Body of pancreas (tissue), 4 donors: ENCODE data around the gene CNKSR2. TPM values are rescaled to one million over a fixed set of nuclear protein-coding genes. Genes with fewer than 3 reads are reported as not detected.

ENCODE experiments used
- ATAC-seq: fragments of 150-250 bp; one replicate; pipeline ENCODE4 v1.9.1; 2016
- DNase-seq, 4 donors: peaks; one replicate each; pipeline ENCODE4 v3.0.0-alpha.2; 2019
- H3K27ac ChIP-seq, 4 donors: fragments of 200-600 bp; sonication (generic); 1 replicate in 3 of 4; 2 replicates in 1 of 4; pipeline versions ENCODE4 v1.5.1 to v1.6.1; 2016 to 2019; ENCODE audit warnings: mild to moderate bottlenecking in 1 of 4, mixed read lengths in 1 of 4, moderate library complexity in 1 of 4
- H3K27me3 ChIP-seq, 2 donors: fragments of 200-600 bp; sonication (generic); one replicate each; pipeline ENCODE4 v1.6.0; 2016; ENCODE audit warnings: mild to moderate bottlenecking in 1 of 2
- H3K36me3 ChIP-seq, 2 donors: fragments of 200-600 bp; sonication (generic); replicated peaks in 1 of 2; 2 replicates each; pipeline ENCODE4 v1.5.1; 2016; ENCODE audit warnings: low read depth in 2 of 2; ENCODE audit not compliant: insufficient read depth in 1 of 2
- H3K4me1 ChIP-seq: fragments of 200-600 bp; sonication (generic); one replicate; pipeline ENCODE4 v1.6.0; 2016
- H3K4me3 ChIP-seq, 2 donors: fragments of 200-600 bp; sonication (generic); 1 replicate in 1 of 2; 2 replicates in 1 of 2; pipeline ENCODE4 v1.5.1; 2016 to 2019
- H3K9me3 ChIP-seq, 3 donors: fragments of 200-600 bp; sonication (generic); 1 replicate in 2 of 3; 2 replicates in 1 of 3; pipeline ENCODE4 v1.5.1; 2016
- POLR2A ChIP-seq, 3 donors: fragments of 450-650 bp; IDR thresholded peaks; one replicate each; pipeline ENCODE4 v1.6.1; 2016; ENCODE audit warnings: antibody characterized with exemption in 3 of 3, mild to moderate bottlenecking in 2 of 3
- WGBS, 2 donors: methylation state at CpG; one replicate each; pipeline ENCODE4 v1.1.5; 2017; 5-methylcytosine and 5-hydroxymethylcytosine counted together
- intact Hi-C: fragments of 100-400 bp; cut with DNase I; formaldehyde crosslinking; loops from one replicate; pipeline ENCODE4 v1.15.1; 2023
- total RNA-seq, 2 donors: library from RNA; depleted of rRNA; stranded (reverse); fragments of >200 nt; gene quantifications; one replicate each; pipeline ENCODE4 v1.1.0, GENCODE V29; 2016
- TF ChIP-seq, protein P1 (sequence below), 7 experiments: fragments of 450-650 bp in 4 of 7; fragments of 200-600 bp in 3 of 7; sonication (generic) in 3 of 7; IDR thresholded peaks; one replicate each; pipeline ENCODE4 v1.5.1; 2016 to 2019; ENCODE audit warnings: antibody characterized with exemption in 7 of 7

Gene CNKSR2
- total RNA-seq, 2 donors from 2014 or later, result 9.9 to 60.0 TPM

DNA sequence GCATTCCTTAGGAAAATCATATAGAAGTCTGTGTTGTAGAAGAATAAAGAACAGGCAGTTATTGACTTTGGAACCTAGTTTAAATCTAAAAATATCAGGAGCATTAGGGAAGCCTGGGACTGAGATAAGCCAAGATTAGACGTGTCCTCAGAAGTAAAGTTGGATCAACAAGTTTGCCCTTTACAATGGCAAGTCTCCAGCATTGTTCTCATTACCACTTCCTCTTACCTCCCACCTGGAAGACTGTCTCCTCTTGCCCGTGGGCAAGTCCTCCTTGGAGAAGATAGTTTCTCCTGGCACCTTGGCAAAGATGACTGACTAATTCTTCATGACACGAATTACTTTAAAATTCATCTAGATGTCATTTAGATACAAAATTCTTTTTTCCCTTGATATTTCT is 37.8 kb downstream of the CNKSR2 start:
- Histone ChIP-seq H3K4me1 (peaks cover 6% of the 10 kb centered on the region), H3K36me3 (no peaks in the 10 kb centered on the region), H3K27me3 (no peaks in the 10 kb centered on the region), H3K9me3 (no peaks in the 10 kb centered on the region), H3K4me3 (no peak overlapping the region), H3K27ac (peak overlapping the region in 1 of 4 donors; percentile 12)
- 3 to 15% methylated on average over 3 of the region's 3 CpGs for WGBS, 2 donors
- ATAC-seq, result peak; percentile 68
- intact Hi-C loops, result no loop called here
- peak in 1 of 4 donors; percentile 12 for DNase-seq
- TF ChIP-seq, protein P1, sequence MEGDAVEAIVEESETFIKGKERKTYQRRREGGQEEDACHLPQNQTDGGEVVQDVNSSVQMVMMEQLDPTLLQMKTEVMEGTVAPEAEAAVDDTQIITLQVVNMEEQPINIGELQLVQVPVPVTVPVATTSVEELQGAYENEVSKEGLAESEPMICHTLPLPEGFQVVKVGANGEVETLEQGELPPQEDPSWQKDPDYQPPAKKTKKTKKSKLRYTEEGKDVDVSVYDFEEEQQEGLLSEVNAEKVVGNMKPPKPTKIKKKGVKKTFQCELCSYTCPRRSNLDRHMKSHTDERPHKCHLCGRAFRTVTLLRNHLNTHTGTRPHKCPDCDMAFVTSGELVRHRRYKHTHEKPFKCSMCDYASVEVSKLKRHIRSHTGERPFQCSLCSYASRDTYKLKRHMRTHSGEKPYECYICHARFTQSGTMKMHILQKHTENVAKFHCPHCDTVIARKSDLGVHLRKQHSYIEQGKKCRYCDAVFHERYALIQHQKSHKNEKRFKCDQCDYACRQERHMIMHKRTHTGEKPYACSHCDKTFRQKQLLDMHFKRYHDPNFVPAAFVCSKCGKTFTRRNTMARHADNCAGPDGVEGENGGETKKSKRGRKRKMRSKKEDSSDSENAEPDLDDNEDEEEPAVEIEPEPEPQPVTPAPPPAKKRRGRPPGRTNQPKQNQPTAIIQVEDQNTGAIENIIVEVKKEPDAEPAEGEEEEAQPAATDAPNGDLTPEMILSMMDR (IDR thresholded peaks at IDR 0.05), result no peak
- no peak for TF ChIP-seq POLR2A (IDR thresholded peaks at IDR 0.05)

DNA sequence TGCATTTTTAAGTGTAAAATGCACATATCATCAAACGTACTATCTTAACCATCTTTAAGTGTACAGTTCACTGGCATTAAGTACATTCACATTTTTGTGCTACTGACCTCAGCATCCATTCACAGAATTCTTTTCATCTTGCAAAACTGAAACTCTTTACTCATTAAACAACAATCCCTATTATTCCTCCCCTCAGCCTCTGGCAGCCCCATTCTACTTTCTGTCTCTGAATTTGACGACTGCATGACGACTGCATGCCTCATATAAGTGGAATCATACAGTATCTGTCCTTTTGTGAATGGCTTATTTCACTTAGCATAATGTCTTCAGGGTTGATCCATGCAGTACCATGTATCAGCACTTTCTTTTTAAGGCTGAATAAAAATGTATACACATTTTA is 38.7 kb downstream of the CNKSR2 start:
- Histone ChIP-seq H3K4me3 (no peak overlapping the region), H3K27me3 (no peaks in the 10 kb centered on the region), H3K36me3 (no peaks in the 10 kb centered on the region), H3K4me1 (peaks cover 6% of the 10 kb centered on the region), H3K27ac (no peak overlapping the region), H3K9me3 (no peaks in the 10 kb centered on the region)
- no peak for ATAC-seq
- TF ChIP-seq, protein P1 (IDR thresholded peaks at IDR 0.05), result no peak
- TF ChIP-seq POLR2A (IDR thresholded peaks at IDR 0.05), result no peak
- 75 to 76% methylated on average over 3 of the region's 3 CpGs for WGBS, 2 donors
- intact Hi-C loops, result no loop called here
- no peak for DNase-seq

DNA sequence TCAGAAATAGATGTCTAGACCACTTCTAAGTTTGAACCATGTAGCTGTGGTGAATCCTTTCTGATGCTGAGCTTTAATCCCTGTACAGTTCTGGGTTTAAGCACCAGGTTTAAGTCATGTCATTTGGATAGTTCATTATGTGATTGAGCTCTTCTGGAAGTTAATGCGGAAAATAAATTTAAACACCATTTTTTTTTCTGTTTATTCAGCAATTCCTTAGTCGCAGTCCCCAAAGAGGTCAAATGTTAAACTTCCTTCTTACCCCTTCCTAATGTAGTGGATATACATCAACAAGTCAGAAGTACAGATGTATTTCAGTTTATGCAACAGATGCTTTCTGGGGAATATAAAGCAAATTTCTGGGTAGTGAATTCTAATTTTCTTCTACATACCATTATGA is 52.9 kb downstream of the CNKSR2 start:
- ATAC-seq (no peak), DNase-seq (no peak)
- whole genome bisulfite sequencing, 2 donors, result 84 to 88% methylated on average over 2 of the region's 2 CpGs
- no peaks in the 10 kb centered on the region for H3K27me3 ChIP-seq
- no peak overlapping the region for H3K27ac ChIP-seq
- no peaks in the 10 kb centered on the region for H3K4me1 ChIP-seq
- H3K36me3 ChIP-seq, result no peaks in the 10 kb centered on the region
- TF ChIP-seq, protein P1 (IDR thresholded peaks at IDR 0.05), result no peak
- TF ChIP-seq POLR2A (IDR thresholded peaks at IDR 0.05), result no peak
- intact Hi-C loops, result no loop called here
- no peaks in the 10 kb centered on the region for H3K9me3 ChIP-seq
- H3K4me3 ChIP-seq, result no peak overlapping the region

DNA sequence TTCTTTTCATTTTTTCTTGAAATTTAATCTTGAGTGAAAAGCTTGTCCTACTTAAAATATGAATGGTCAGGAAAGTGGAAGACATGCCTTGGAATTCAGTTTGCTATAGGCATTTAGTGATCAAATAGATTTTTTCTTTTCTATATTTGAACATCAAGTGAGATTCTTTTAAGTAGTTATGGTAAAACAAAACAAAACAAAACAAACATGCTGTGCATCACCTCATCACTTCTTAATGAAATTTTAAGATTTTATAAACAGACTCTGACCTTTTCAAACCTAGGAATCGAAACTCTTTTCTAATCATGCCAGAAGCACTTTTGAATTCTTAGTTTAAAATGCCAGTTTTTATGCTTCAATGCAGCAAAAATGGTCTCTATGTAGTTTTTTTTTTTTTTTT is 62.8 kb downstream of the CNKSR2 start:
- Histone ChIP-seq H3K27ac (no peak overlapping the region), H3K4me3 (no peak overlapping the region), H3K9me3 (no peaks in the 10 kb centered on the region), H3K36me3 (no peaks in the 10 kb centered on the region), H3K27me3 (no peaks in the 10 kb centered on the region), H3K4me1 (no peaks in the 10 kb centered on the region)
- no peak for TF ChIP-seq POLR2A (IDR thresholded peaks at IDR 0.05)
- TF ChIP-seq, protein P1 (IDR thresholded peaks at IDR 0.05), result no peak
- 100% methylated on average over 1 of the region's 1 CpG for WGBS, 2 donors
- ATAC-seq (no peak), DNase-seq (no peak)
- intact Hi-C loops, result no loop called here

DNA sequence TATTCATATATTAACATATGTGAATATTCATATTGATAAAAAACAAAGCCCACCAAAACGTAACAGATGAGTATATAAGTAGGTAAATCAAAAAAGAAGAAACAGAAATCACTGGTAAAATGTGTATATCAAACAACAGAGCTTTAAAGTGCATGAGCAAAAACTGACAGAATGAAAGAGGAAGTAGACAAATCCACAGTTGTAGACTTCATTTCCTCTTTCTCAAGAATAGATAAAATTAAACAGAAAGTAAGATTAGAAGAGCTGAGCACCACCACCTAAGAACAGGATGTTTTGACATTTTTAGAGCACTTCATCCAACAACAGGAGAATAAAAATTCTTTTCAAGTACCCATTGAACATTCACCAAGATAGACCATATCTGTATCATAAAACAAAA is 64.6 kb downstream of the CNKSR2 start:
- Histone ChIP-seq H3K36me3 (no peaks in the 10 kb centered on the region), H3K4me1 (no peaks in the 10 kb centered on the region), H3K9me3 (no peaks in the 10 kb centered on the region), H3K27ac (no peak overlapping the region), H3K27me3 (no peaks in the 10 kb centered on the region), H3K4me3 (no peak overlapping the region)
- WGBS, 2 donors, result 48 to 74% methylated on average over 1 of the region's 1 CpG
- TF ChIP-seq POLR2A (IDR thresholded peaks at IDR 0.05), result no peak
- TF ChIP-seq, protein P1 (IDR thresholded peaks at IDR 0.05), result no peak
- intact Hi-C loops, result no loop called here
- DNase-seq, result no peak
- no peak for ATAC-seq
